A549 (cell line): ENCODE measurements around the gene NTNG2. TPM values are rescaled to one million over a fixed set of nuclear protein-coding genes. Genes with fewer than 3 reads are reported as not detected.

Source experiments
- ATAC-seq, 2 experiments: fragments of 200-7000 bp in 1 of 2; fragments of >200 bp in 1 of 2; cut with Nextera tagmentation in 1 of 2; cut with Tn5 transposase in 1 of 2; 3 replicates each; pipeline versions ENCODE4 v1.8.0 to v1.9.1; 2018 to 2020; ENCODE audit warnings: mild to moderate bottlenecking in 1 of 2, moderate library complexity in 1 of 2
- CTCF ChIA-PET: fragments of 300-600 bp; sonication (Branson Sonifier 250); formaldehyde crosslinking; extraction: SDS; loops from one replicate; lab custom pipeline; 2021; ENCODE audit warnings: antibody characterized with exemption, inconsistent platforms; lab: Yijun Ruan, JAX
- POLR2A ChIA-PET: fragments of 350-600 bp; formaldehyde crosslinking; extraction: SDS; loops from one replicate; lab custom pipeline; 2021; ENCODE audit warnings: antibody characterized with exemption, inconsistent platforms; lab: Yijun Ruan, JAX
- DNase-seq, 2 experiments: peaks; one replicate each; pipeline versions ENCODE4 v3.0.0 to v3.0.0-alpha.2; 2011 to 2016; ENCODE audit warnings: low read depth in 1 of 2, low spot score in 1 of 2
- FAIRE-seq: peaks from 2 replicates; lab custom pipeline; 2011; peaks lifted over from hg19 to GRCh38; lab: Jason Lieb, UNC
- H3K27ac ChIP-seq, 2 experiments: fragments of >200 bp; sonication (Bioruptor Twin); formaldehyde crosslinking; 3 replicates each; pipeline ENCODE4 v1.5.1; 2016 to 2017
- H3K4me1 ChIP-seq: fragments of >200 bp; sonication (Bioruptor Twin); formaldehyde crosslinking; 3 replicates; pipeline ENCODE4 v1.6.1; 2016
- H3K4me2 ChIP-seq: fragments of >200 bp; sonication (Bioruptor Twin); formaldehyde crosslinking; 3 replicates; pipeline ENCODE4 v1.6.1; 2016
- H3K4me3 ChIP-seq: fragments of >200 bp; sonication (Bioruptor Twin); formaldehyde crosslinking; 3 replicates; pipeline ENCODE4 v1.5.1; 2016
- H3K9me3 ChIP-seq: fragments of >200 bp; sonication (Bioruptor Twin); formaldehyde crosslinking; 3 replicates; pipeline ENCODE4 v1.6.1; 2016
- ATOH8 ChIP-seq: fragments of 250-450 bp; sonication (Bioruptor Pico); IDR thresholded peaks from 2 replicates; pipeline ENCODE4 v1.5.0; 2020; ENCODE audit warnings: low read depth, mild to moderate bottlenecking, moderate library complexity
- CBX8 ChIP-seq: fragments of 200-600 bp; sonication (generic); IDR thresholded peaks from 2 replicates; pipeline ENCODE4 v1.6.1; 2016
- CEBPB ChIP-seq, 2 experiments: fragments of >200 bp in 1 of 2; sonication (Bioruptor Twin) in 1 of 2; formaldehyde crosslinking in 1 of 2; IDR thresholded peaks; 2 replicates each; pipeline ENCODE4 v1.6.1; 2012 to 2016
- CHD2 ChIP-seq: fragments of 150-350 bp; IDR thresholded peaks from 2 replicates; pipeline ENCODE4 v1.6.1; 2014; ENCODE audit warnings: low read length; ENCODE audit not compliant: partially characterized antibody
- E2F6 ChIP-seq: IDR thresholded peaks from 2 replicates; pipeline ENCODE4 v1.6.1; 2012; ENCODE audit warnings: low read depth, borderline replicate concordance
- ELK1 ChIP-seq: fragments of 150-350 bp; IDR thresholded peaks from 2 replicates; pipeline ENCODE4 v1.6.1; 2014; ENCODE audit warnings: low read depth, mild to moderate bottlenecking, low read length
- FOSB ChIP-seq: fragments of 250-450 bp; sonication (Bioruptor Pico); IDR thresholded peaks from 2 replicates; pipeline ENCODE4 v1.5.0; 2020; ENCODE audit warnings: mild to moderate bottlenecking, moderate library complexity
- HDAC2 ChIP-seq: fragments of 200-600 bp; sonication (generic); IDR thresholded peaks from 2 replicates; pipeline ENCODE4 v1.6.1; 2016
- HEYL ChIP-seq: fragments of 250-450 bp; sonication (Bioruptor Pico); IDR thresholded peaks from 2 replicates; pipeline ENCODE4 v1.8.0; 2021; ENCODE audit warnings: mild to moderate bottlenecking, moderate library complexity
- HOXA7 ChIP-seq: fragments of 250-450 bp; sonication (Bioruptor Pico); IDR thresholded peaks from 2 replicates; pipeline ENCODE4 v1.5.0; 2020; ENCODE audit warnings: mild to moderate bottlenecking, moderate library complexity
- HOXB13 ChIP-seq: fragments of 250-450 bp; sonication (Bioruptor Pico); IDR thresholded peaks from 2 replicates; pipeline ENCODE4 v1.5.0; 2020; ENCODE audit warnings: low read depth, mild to moderate bottlenecking, moderate library complexity
- JUN ChIP-seq, 2 experiments: fragments of >200 bp; sonication (Bioruptor Twin); formaldehyde crosslinking; IDR thresholded peaks; 2 replicates in 1 of 2; 3 replicates in 1 of 2; pipeline ENCODE4 v1.6.1; 2016 to 2017
- JUNB ChIP-seq: fragments of >200 bp; sonication (Bioruptor Twin); formaldehyde crosslinking; IDR thresholded peaks from 2 replicates; pipeline ENCODE4 v1.6.1; 2016
- KDM1A ChIP-seq: fragments of 200-600 bp; sonication (generic); IDR thresholded peaks from 2 replicates; pipeline ENCODE4 v1.6.1; 2016; ENCODE audit warnings: low read depth, mild to moderate bottlenecking
- KDM5A ChIP-seq: fragments of 200-600 bp; sonication (generic); IDR thresholded peaks from 2 replicates; pipeline ENCODE4 v1.6.1; 2016; ENCODE audit warnings: antibody characterized with exemption, mild to moderate bottlenecking
- MAFK ChIP-seq: fragments of 450-650 bp; IDR thresholded peaks from 2 replicates; pipeline ENCODE4 v1.6.1; 2014; ENCODE audit not compliant: partially characterized antibody
- MYC ChIP-seq: IDR thresholded peaks from 2 replicates; pipeline ENCODE4 v1.6.1; 2012; ENCODE audit warnings: mild to moderate bottlenecking, inconsistent platforms, low read length, improper control_type of control experiment, borderline replicate concordance
- NPAS2 ChIP-seq: fragments of 250-450 bp; sonication (Bioruptor Pico); IDR thresholded peaks from 2 replicates; pipeline ENCODE4 v1.8.0; 2022; ENCODE audit warnings: mild to moderate bottlenecking, moderate library complexity, borderline replicate concordance
- NR3C1 ChIP-seq: fragments of >200 bp; sonication (Bioruptor Twin); formaldehyde crosslinking; IDR thresholded peaks from 3 replicates; pipeline ENCODE4 v1.6.1; 2017
- PHF8 ChIP-seq: fragments of 200-600 bp; sonication (generic); IDR thresholded peaks from 2 replicates; pipeline ENCODE4 v1.6.1; 2016; ENCODE audit warnings: low read depth, mild to moderate bottlenecking, antibody characterized with exemption, moderate library complexity, borderline replicate concordance
- POLR2A ChIP-seq: IDR thresholded peaks from 2 replicates; pipeline ENCODE4 v1.6.1; 2012; ENCODE audit warnings: mild to moderate bottlenecking, low read length
- RARB ChIP-seq: fragments of 250-450 bp; sonication (Bioruptor Pico); IDR thresholded peaks from 2 replicates; pipeline ENCODE4 v1.8.0; 2021; ENCODE audit warnings: mild to moderate bottlenecking, moderate library complexity
- RFX5 ChIP-seq: fragments of 450-650 bp; IDR thresholded peaks from 2 replicates; pipeline ENCODE4 v1.7.1; 2014; ENCODE audit warnings: antibody characterized with exemption, mild to moderate bottlenecking, moderate library complexity
- SMC3 ChIP-seq: fragments of >200 bp; sonication (Bioruptor Twin); formaldehyde crosslinking; IDR thresholded peaks from 3 replicates; pipeline ENCODE4 v1.6.1; 2018; ENCODE audit warnings: inconsistent platforms
- ZC3H11A ChIP-seq: fragments of 450-650 bp; IDR thresholded peaks from 2 replicates; pipeline ENCODE4 v1.6.1; 2014; ENCODE audit warnings: antibody characterized with exemption, mild to moderate bottlenecking
- ZNF302 ChIP-seq: fragments of 250-450 bp; sonication (Bioruptor Pico); IDR thresholded peaks from 2 replicates; pipeline ENCODE4 v1.9.0; 2021; ENCODE audit warnings: inconsistent platforms, mild to moderate bottlenecking, moderate library complexity
- WGBS: methylation state at CpG from one replicate; pipeline ENCODE4 v1.1.6; 2017; ENCODE audit errors: missing lambda C conversion rate; 5-methylcytosine and 5-hydroxymethylcytosine counted together
- polyA plus RNA-seq, 4 experiments: library from polyadenylated mRNA; depleted of rRNA in 3 of 4; stranded (reverse); fragments of >200 nt; fragmentation: RNase III in 1 of 4; extraction: RNeasy Plus Mini Kit Qiagen cat#74134 plus additional on column Dnase treatment in 1 of 4; gene quantifications; 2 replicates in 3 of 4; 3 replicates in 1 of 4; pipeline ENCODE4 v1.2.3, GENCODE V29; 2011 to 2017

Gene NTNG2
- polyA plus RNA-seq, 2 of the 4 experiments (the other 2 are of a cell fraction): 0.52 to 1.0 TPM

- no peaks in the 10 kb centered on the region for H3K9me3 ChIP-seq
- ChIA-PET POLR2A (no interaction called here), CTCF (interaction anchor here (0.7 to 1.7 kb wide), 3 partner anchors 29 to 379 kb away, joined by 3 to 4 read pairs (median 4); no protein-coding TSS in a partner anchor)
- 0 out of 3 replicates have a peak, but pooled peaks cover 3% of the 10 kb centered on the region for H3K4me1 ChIP-seq
- no peak for FAIRE-seq
- TF ChIP-seq ZNF302 (CRISPR knock-in tag): no peak
- TF ChIP-seq E2F6: no peak
- TF ChIP-seq NPAS2 (CRISPR knock-in tag): no peak
- TF ChIP-seq FOSB: no peak
- no peak for TF ChIP-seq JUNB
- TF ChIP-seq ZC3H11A: no peak
- TF ChIP-seq CHD2: no peak
- no peak for TF ChIP-seq NR3C1
- TF ChIP-seq HDAC2: no peak
- no peak for TF ChIP-seq CBX8
- no peak for TF ChIP-seq PHF8
- TF ChIP-seq JUN (IDR thresholded peaks at IDR 0.05): no peak
- no peak for TF ChIP-seq POLR2A
- no peak for TF ChIP-seq HEYL (CRISPR knock-in tag)
- no peak for TF ChIP-seq HOXA7
- TF ChIP-seq SMC3: no peak
- no peak for TF ChIP-seq MAFK
- no peak for TF ChIP-seq ATOH8 (CRISPR knock-in tag)
- TF ChIP-seq KDM5A: no peak
- TF ChIP-seq KDM1A: no peak
- H3K27ac ChIP-seq: no peak overlapping the region
- no peak for DNase-seq
- ATAC-seq: peak in 1 of 2 experiments; percentile 32; a peak in 1 of 6 replicates
- no peak overlapping the region for H3K4me3 ChIP-seq
- no peak overlapping the region for H3K4me2 ChIP-seq
- 49% methylated on average over 24 of the region's 24 CpGs for WGBS
These were observed 20.4 kb upstream of the NTNG2 start for GRCh38 chr9:132141344-132141947.

- CTCF ChIA-PET: interaction anchor here (0.7 to 2.1 kb wide), 4 partner anchors 28 to 379 kb away, joined by 4 to 8 read pairs (median 4); no protein-coding TSS in a partner anchor
- ATAC-seq: peak; percentile 41 to 43; a peak in 2 of 6 replicates
- H3K9me3 ChIP-seq: no peaks in the 10 kb centered on the region
These were observed 19.8 kb upstream of the NTNG2 start for GRCh38 chr9:132141948-132142594.

GRCh38 chr9:132142924-132143323, 18.9 kb upstream of the NTNG2 start:
- Histone ChIP-seq H3K4me2 (no peak overlapping the region), H3K9me3 (no peaks in the 10 kb centered on the region), H3K4me3 (no peak overlapping the region), H3K4me1 (0 out of 3 replicates have a peak, but pooled peaks cover 3% of the 10 kb centered on the region), H3K27ac (no peak overlapping the region)
- no peak for DNase-seq
- ChIA-PET CTCF (interaction anchor here (0.7 to 2.1 kb wide), 5 partner anchors 16 to 257 kb away, joined by 3 to 8 read pairs (median 4); no protein-coding TSS in a partner anchor), POLR2A (no interaction called here)
- TF ChIP-seq MYC: no peak
- no peak for TF ChIP-seq HOXB13
- no peak for TF ChIP-seq RFX5
- no peak for TF ChIP-seq ELK1
- no peak for TF ChIP-seq RARB (CRISPR knock-in tag)
- FAIRE-seq: no peak
- no peak; a peak in 1 of 6 replicates for ATAC-seq
- 43% methylated on average over 9 of the region's 9 CpGs for WGBS

More at GRCh38 chr9:132141948-132142594, 19.8 kb upstream of the NTNG2 start:
- FAIRE-seq (no peak), DNase-seq (peak; percentile 42 to 54)
- 26% methylated on average over 12 of the region's 12 CpGs for WGBS
- no peak for TF ChIP-seq POLR2A
- 0 out of 4 replicates have a peak, but pooled peaks have one; percentile 11 to 14 for TF ChIP-seq CEBPB (IDR thresholded peaks at IDR 0.05)
- Histone ChIP-seq H3K4me2 (no peak overlapping the region), H3K4me3 (no peak overlapping the region), H3K27ac (no peak overlapping the region), H3K4me1 (0 out of 3 replicates have a peak, but pooled peaks cover 3% of the 10 kb centered on the region)
- POLR2A ChIA-PET: no interaction called here
